GM18517 (cell line): Measurements from ENCODE around the gene MAN2A1.
"Not testable (repeated sequence)": the region's sequence is repeated elsewhere in the genome, so short reads cannot be mapped to it uniquely, and the experiment has no call there.

Source experiments
- ATAC-seq: cut with Tn5 transposase; IDR thresholded peaks from one replicate; pipeline ENCODE4 v1.9.1; 2021; ENCODE audit warnings: mild to moderate bottlenecking, moderate library complexity; ENCODE audit not compliant: unreplicated experiment

Gene MAN2A1

GRCh38 chr5:109750463-109750862, 60.7 kb downstream of the MAN2A1 start:
- no peak for ATAC-seq

DNA sequence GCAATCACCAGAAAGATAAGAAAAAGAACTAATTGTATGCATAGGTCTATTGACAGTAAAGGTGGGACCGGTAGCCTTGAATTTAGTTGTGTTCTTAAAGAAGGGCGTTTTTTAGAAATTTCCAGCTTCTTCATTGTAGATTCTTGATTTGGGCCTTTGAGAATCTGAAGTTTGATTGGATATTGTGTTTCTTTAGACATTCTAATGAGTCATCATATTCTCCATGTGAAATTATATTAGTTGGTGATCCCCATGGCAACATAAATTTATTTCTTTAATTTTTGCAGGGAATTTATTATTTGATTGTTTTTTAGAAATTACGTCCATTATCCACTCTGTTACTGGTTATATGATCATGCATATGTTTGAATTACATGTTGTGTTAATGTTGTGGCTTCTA, 63.6 kb downstream of the MAN2A1 start:
- no peak for ATAC-seq

DNA sequence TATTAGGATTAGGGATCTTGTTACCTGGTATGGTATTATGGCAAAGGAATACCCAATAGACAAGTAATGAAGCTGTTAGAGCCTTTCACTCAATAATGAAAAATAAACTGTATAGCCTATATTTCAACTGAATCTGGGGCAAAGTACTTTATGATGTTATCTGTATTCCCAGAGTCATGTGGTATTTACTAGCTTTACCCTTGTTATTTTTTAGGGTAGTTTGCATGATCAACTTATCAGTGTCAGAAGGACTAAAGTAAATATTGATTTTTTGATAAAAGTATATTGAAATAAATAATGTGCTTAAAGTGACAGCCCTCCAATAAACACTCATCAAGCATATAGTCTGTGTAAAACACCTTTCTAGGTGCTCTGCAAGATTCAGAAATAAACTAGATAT, 64.6 kb downstream of the MAN2A1 start:
- no peak for ATAC-seq

DNA sequence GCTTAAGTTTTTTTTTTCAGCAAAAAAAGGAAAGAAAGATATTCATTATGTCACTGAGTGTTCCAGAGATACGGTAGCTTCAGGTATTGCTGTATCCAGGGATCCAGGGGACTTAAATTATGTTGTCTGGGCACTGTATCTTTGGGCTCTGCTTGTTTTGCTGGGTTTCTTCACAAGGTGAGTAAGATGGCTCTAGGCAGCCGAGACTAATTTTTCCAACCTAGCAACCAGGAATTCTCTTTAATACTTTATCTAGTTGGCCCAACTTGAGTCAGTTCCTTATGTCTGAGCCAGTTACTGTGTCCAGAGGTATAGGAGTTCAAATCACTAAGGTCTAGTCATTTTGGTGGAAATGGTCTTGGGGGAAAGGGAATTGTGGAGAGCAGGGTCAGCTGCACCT, 66.0 kb downstream of the MAN2A1 start:
- no peak for ATAC-seq

DNA sequence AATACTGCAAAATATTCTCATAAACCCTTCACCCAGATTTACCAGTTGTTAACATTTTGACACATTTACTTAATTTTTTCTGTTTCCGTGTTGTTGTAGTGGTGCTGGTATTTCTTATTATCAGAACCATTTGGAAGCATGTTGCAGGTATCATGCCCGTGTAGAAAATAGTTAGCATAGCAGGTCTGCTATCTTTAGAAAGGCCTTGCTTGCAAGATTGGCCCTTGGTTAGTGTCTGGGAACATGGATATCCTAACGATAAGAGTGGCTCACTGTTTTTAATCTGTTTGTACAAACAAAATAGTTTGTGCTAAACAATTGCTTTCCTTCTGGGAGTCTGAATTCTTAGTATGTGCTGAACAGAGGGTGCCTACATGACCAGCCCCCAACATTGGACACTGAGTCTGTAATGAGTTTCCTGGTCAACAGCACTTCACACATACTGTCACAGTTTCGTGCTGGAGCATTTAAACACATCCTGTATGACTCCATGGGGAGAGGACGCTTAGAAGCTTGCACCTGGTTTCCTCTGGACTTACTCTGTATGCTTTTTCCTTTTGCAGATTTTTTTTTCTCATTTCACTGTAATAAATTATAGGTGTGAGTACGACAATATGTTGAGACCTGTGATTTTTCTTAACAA, 66.9 kb downstream of the MAN2A1 start:
- ATAC-seq: no peak

DNA sequence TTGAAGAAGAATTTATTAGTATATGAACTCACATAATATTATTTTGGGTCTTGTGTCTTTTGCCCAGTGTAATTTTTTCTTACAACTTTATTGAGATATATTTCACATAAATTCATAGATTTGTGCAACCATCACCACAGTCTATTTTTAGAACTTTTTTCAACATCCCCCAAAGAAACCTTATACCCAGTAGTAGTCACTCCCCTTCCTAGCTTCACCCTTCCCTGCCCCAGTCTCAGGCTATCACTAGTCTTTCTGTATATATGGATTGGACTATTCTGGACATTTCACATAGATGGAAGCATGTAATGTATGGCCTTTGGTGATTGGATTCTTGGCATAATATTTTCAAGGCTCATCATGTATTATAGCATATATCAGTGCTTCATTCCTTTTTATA, 67.8 kb downstream of the MAN2A1 start:
- no peak for ATAC-seq

GRCh38 chr5:109759306-109759705, 69.6 kb downstream of the MAN2A1 start:
- no peak for ATAC-seq

- ATAC-seq: not testable (repeated sequence)
Measured at GRCh38 chr5:109760130-109760529, 70.4 kb downstream of the MAN2A1 start.

DNA sequence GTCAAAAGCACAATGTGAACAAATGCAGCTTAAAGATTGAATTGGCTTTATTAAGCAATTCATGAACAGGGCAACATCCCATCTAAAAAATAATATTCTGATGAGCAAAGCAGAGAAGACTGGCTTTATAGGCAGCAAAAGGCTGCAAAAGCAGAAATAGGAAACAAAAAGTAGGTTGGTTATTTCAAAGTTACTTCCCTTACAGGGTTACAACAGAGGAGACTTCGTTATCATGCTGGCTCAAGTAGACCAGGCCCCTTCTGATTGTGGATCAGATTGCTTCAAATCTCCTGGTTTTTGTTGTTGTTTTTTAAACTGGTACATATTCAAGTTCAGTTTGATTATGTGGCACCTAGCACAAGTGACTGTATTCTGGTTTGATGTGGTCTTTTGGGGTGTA, 73.1 kb downstream of the MAN2A1 start:
- no peak for ATAC-seq

- no peak for ATAC-seq
Measured at GRCh38 chr5:109767184-109767995, 77.7 kb downstream of the MAN2A1 start.

DNA sequence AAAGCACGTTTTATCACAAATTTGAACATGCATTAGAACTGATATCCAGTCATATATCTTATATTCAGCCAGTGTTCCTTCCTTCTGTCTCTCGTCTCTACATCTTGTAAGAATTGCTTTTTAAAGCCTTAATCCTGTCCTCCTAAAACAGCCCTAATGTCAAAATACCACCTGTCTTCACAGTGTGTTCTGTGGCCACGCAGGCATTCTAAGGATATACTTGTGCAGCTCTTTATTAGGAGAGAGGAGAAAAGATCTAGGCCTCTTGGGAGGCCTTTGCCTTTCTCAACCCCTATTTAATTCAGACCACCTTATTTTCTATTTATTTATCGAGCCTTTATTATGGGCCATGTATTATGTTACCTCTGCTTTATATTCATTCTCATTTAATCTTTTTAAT, 78.3 kb downstream of the MAN2A1 start:
- ATAC-seq: no peak

GRCh38 chr5:109769597-109770291, 80.0 kb downstream of the MAN2A1 start:
- no peak for ATAC-seq

GRCh38 chr5:109775130-109775529, 85.4 kb downstream of the MAN2A1 start:
- ATAC-seq: no peak

DNA sequence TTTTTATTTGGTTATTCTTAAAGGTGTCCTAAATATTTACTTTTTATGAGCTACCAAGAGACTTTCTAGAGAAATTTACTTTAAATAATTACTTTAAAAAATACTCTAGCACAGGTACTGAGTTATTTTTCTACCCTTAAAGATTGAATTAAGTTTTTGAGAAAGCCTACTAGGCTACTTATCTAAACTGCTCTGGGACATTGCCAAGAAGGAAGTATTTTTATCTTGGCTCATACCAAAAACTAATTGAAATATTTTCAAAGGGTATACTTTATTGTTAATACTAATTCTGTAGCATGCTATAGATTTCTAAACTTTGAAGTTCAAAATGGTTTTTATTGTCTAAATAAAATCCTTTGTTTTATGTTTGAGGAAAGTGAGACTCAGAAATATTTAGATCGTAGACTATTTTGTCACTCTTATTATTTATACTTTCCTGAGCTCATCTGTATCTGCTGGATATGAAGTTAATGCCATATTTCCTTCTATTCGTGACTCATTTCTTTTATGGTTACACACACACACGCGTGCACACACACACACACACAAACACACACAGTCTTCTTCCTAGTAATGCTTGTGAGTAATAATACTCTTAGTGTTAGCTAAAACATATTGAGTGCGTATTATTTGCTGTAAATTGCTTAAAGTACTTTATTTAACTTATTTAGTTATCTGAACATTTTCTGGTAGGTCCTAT, 89.5 kb downstream of the MAN2A1 start:
- no peak for ATAC-seq

DNA sequence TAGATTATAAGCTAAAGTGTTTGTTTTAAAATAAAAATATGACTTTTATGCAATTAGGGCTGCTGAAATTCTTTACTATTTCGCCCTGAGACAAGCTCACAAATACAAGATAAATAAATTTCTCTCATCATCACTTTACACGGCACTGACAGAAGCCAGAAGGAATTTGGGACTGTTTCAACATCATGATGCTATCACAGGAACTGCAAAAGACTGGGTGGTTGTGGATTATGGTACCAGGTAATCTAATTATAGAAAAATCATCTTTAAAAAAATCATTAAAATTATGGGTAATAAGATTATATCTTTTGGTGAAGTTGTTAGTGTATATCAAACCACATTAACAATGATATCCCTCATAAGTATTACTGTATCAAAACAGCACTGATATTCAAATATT, 95.0 kb downstream of the MAN2A1 start:
- ATAC-seq: no peak

DNA sequence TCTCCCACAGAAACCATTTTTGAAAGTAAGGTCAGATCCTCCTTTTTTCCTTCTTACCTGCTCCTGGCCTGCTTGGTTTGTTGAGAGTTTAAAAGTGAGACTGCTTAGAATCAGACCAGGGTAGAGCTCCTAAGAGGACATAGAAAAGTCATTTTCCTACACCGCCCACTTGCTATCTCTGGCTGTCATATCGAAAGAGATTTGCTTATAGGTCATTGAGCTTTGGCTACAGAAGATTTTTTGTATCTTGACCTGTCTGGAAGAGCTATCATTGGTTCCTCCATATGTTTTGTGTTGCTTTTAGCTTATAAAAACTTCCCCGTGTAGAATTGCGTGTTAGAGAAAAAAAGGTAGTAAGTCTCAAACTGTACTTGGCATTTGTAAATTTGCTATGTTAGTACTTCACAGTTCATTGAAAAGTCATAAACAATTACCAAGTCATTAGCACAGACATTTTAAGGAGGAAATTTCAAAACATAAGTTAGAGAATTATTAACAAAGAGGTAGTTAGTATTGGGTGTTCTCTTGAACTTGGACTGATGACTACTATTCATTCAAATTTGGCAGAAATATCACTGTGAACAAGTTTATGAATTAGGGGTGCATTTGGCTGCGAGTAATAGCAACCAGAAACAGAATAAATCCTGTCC, 96.6 kb downstream of the MAN2A1 start:
- no peak for ATAC-seq

GRCh38 chr5:109788596-109788995, 98.9 kb downstream of the MAN2A1 start:
- ATAC-seq: peak; percentile 98

- no peak for ATAC-seq
Measured at GRCh38 chr5:109792613-109793012, 102.9 kb downstream of the MAN2A1 start.

- no peak for ATAC-seq
Measured at GRCh38 chr5:109803854-109804253, 114.1 kb downstream of the MAN2A1 start.

DNA sequence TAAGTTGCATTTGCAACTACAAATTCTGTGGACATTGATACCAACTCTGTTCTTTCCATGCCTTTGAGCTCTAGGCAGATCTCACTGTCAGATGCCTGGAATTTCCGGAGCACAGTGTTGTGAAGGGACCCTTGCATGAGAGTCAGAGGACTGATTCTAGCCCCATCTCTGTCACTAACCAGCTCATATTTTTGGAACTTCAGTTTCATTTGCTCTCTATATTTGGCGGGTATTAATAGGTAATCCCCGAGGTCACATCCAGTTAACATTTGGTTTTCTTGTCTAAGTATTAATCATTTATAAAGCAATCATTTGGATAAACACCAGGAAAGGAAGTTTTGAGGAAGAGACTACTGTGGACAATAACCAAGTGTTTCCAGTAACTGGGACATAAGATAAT, 115.7 kb downstream of the MAN2A1 start:
- ATAC-seq: no peak

DNA sequence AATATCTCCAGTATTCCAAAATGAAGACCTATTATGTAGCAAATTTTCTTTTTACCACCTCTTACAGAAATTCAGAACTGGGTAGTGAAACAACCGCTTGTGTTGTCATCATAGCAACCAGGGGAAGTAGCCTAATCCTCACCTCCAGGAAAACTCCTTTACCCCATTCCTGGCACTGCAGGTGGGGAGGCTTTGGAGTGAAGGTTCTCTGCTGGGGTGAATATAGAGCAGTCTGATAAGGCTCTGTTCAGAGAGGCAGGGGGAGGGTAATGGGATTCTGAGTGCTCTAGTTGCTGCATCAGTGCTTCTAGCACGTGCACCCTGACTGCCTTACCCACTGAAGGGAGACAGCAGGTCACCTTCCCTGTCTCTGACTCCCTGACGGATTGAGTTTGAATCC, 116.2 kb downstream of the MAN2A1 start:
- ATAC-seq: no peak
